HFFc6 (cell line): ENCODE results near the gene LONRF3. TPM values are rescaled to one million over a fixed set of nuclear protein-coding genes. Genes with fewer than 3 reads are reported as not detected.
A peak's percentile ranks its signal among the peaks of the same experiment; 100 is the strongest.

Experiments
- DNase-seq: peaks from one replicate; pipeline ENCODE4 v3.0.0-alpha.2; 2018
- H3K27ac Mint-ChIP-seq: 2 replicates; pipeline ENCODE4 v1.8.0; 2020; ENCODE audit warnings: mild to moderate bottlenecking, mixed read lengths
- H3K27me3 Mint-ChIP-seq: 2 replicates; pipeline ENCODE4 v1.8.0; 2021; ENCODE audit warnings: mild to moderate bottlenecking, moderate library complexity, mixed read lengths; ENCODE audit not compliant: insufficient read depth
- H3K36me3 Mint-ChIP-seq: 2 replicates; pipeline ENCODE4 v1.8.0; 2021; ENCODE audit warnings: low read depth, mixed read lengths
- H3K4me1 Mint-ChIP-seq: 2 replicates; pipeline ENCODE4 v1.8.0; 2020; ENCODE audit warnings: low read depth, mixed read lengths
- H3K4me3 Mint-ChIP-seq: 2 replicates; pipeline ENCODE4 v1.8.0; 2020; ENCODE audit warnings: mild to moderate bottlenecking, moderate library complexity, mixed read lengths
- H3K9me3 Mint-ChIP-seq: 2 replicates; pipeline ENCODE4 v1.8.0; 2020; ENCODE audit warnings: mild to moderate bottlenecking, mixed read lengths
- CTCF ChIP-seq: fragments of 200-600 bp; sonication (generic); IDR thresholded peaks from 2 replicates; pipeline ENCODE4 v1.5.0; 2021; ENCODE audit warnings: antibody characterized with exemption, mild to moderate bottlenecking
- total RNA-seq, 6 experiments: library from RNA; stranded (reverse); fragmentation: NEBNext Ultra II Directional; extraction: Animal tissue kit (Norgen Biotek cat#: 25700); gene quantifications; 2 replicates in 1 of 6; 3 replicates in 5 of 6; pipeline ENCODE4 v1.2.3, GENCODE V29; 2021

Gene LONRF3
- total RNA-seq, 6 experiments from 2014 or later = not detected

- Mint-ChIP-seq H3K27ac (no peak overlapping the region), H3K4me1 (no peaks in the 10 kb centered on the region), H3K9me3 (no peaks in the 10 kb centered on the region), H3K27me3 (peaks cover 9% of the 10 kb centered on the region), H3K4me3 (no peak overlapping the region), H3K36me3 (no peaks in the 10 kb centered on the region)
- no peak for DNase-seq
- TF ChIP-seq CTCF = no peak
Observed at GRCh38 chrX:118965395-118965794, 9.0 kb upstream of the LONRF3 start.

- no peak overlapping the region for H3K4me3 Mint-ChIP-seq
- no peak overlapping the region for H3K27ac Mint-ChIP-seq
- TF ChIP-seq CTCF = no peak
- no peaks in the 10 kb centered on the region for H3K4me1 Mint-ChIP-seq
- peaks cover 16% of the 10 kb centered on the region for H3K27me3 Mint-ChIP-seq
- no peaks in the 10 kb centered on the region for H3K9me3 Mint-ChIP-seq
- DNase-seq = no peak
- H3K36me3 Mint-ChIP-seq = no peaks in the 10 kb centered on the region
Observed at GRCh38 chrX:118968031-118968430, 6.4 kb upstream of the LONRF3 start.

- TF ChIP-seq CTCF = no peak
- Mint-ChIP-seq H3K4me3 (no peak overlapping the region), H3K9me3 (no peaks in the 10 kb centered on the region), H3K4me1 (peaks cover 7% of the 10 kb centered on the region), H3K36me3 (peaks cover 5% of the 10 kb centered on the region; the same call in 1 of the 2 replicates), H3K27ac (no peak overlapping the region), H3K27me3 (peaks cover 24% of the 10 kb centered on the region)
- no peak for DNase-seq
Observed at GRCh38 chrX:118971552-118971951, 2.9 kb upstream of the LONRF3 start.

- H3K4me1 Mint-ChIP-seq = peaks cover 7% of the 10 kb centered on the region
- H3K27me3 Mint-ChIP-seq = peaks cover 33% of the 10 kb centered on the region
- DNase-seq = no peak
- no peak for TF ChIP-seq CTCF
- H3K4me3 Mint-ChIP-seq = no peak overlapping the region
- H3K9me3 Mint-ChIP-seq = no peaks in the 10 kb centered on the region
- H3K27ac Mint-ChIP-seq = no peak overlapping the region
- peaks cover 5% of the 10 kb centered on the region; the same call in 1 of the 2 replicates for H3K36me3 Mint-ChIP-seq
Observed at GRCh38 chrX:118973389-118974087, 880 bp upstream of the LONRF3 start.

- peaks cover 7% of the 10 kb centered on the region for H3K4me1 Mint-ChIP-seq
- no peak overlapping the region for H3K27ac Mint-ChIP-seq
- peak overlapping the region; percentile 84; the same call in 1 of the 2 replicates for H3K4me3 Mint-ChIP-seq
- H3K27me3 Mint-ChIP-seq = peaks cover 32% of the 10 kb centered on the region
- no peak for DNase-seq
- no peak for TF ChIP-seq CTCF
- H3K9me3 Mint-ChIP-seq = no peaks in the 10 kb centered on the region
- H3K36me3 Mint-ChIP-seq = peaks cover 5% of the 10 kb centered on the region; the same call in 1 of the 2 replicates
Observed at GRCh38 chrX:118974908-118975671, 672 bp downstream of the LONRF3 start.
